ENCODE results near the gene C22orf15. TPM values are rescaled to one million over a fixed set of nuclear protein-coding genes. Genes with fewer than 3 reads are reported as not detected.
A peak's percentile ranks its signal among the peaks of the same experiment; 100 is the strongest.

Gene C22orf15
- total RNA-seq, 2 experiments from 2014 or later = 0.77 to 2.8 TPM

- ATAC-seq (peak; percentile 71), DNase-seq (peak; percentile 85)
- H3K4me1 Mint-ChIP-seq = peaks cover 53% of the 10 kb centered on the region
- H3K4me3 Mint-ChIP-seq = peak within 1 kb of the TSS; percentile 75
- CTCF ChIA-PET = interaction anchor here (0.5 to 8.8 kb wide), 16 partner anchors 10 to 273 kb away, joined by 3 to 95 read pairs (median 4); partner anchors contain the start of genes SLC2A11 and ZNF70
- H3K9me3 Mint-ChIP-seq (ENCODE audit: low read depth) = no peaks in the 10 kb centered on the region
- H3K27me3 Mint-ChIP-seq = no peaks in the 10 kb centered on the region
- peaks cover 3% of the 10 kb centered on the region for H3K36me3 Mint-ChIP-seq
- peak within 1 kb of the TSS; percentile 75 for H3K27ac Mint-ChIP-seq
These were observed 5.1 kb downstream of the C22orf15 start, which contains the start of gene CHCHD10 for GRCh38 chr22:23767673-23768548. CHCHD10 (minus strand) TSS chr22:23767972; CDS start chr22:23767874, 98 bp downstream.

GRCh38 chr22:23769321-23769965, 6.7 kb downstream of the C22orf15 start:
- Mint-ChIP-seq H3K27me3 (peaks cover 7% of the 10 kb centered on the region), H3K4me3 (peak overlapping the region; percentile 20), H3K36me3 (peaks cover 3% of the 10 kb centered on the region), H3K9me3 (ENCODE audit: low read depth) (no peaks in the 10 kb centered on the region), H3K4me1 (peaks cover 43% of the 10 kb centered on the region), H3K27ac (no peak overlapping the region)
- ATAC-seq = no peak
- no peak for DNase-seq
- CTCF ChIA-PET = interaction anchor here (0.9 to 8.8 kb wide), 6 partner anchors 51 to 93 kb away, joined by 3 to 95 read pairs (median 6); partner anchors contain the start of gene SLC2A11

DNA sequence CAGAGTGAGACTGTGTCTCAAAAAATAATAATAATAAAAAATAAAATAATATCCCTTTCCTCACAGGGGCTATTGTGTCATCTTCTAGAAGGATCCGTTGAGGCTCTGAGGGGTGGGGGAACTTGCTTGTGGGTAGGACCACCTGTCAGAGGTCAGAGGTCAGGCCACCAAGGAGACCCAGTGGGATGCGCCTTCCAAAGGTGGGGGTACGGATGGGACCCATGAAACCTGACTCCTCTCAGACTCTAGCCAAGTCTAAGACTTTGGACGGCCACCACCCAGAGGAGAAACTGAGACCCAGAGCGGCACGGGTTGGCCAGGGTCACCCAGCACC, 9.5 kb downstream of the C22orf15 start:
- H3K27me3 Mint-ChIP-seq = peaks cover 7% of the 10 kb centered on the region
- H3K9me3 Mint-ChIP-seq (ENCODE audit: low read depth) = no peaks in the 10 kb centered on the region
- CTCF ChIA-PET = interaction anchor here (1.1 to 8.8 kb wide), 2 partner anchors 78 to 145 kb away, joined by 3 to 95 read pairs; no protein-coding TSS in a partner anchor
- DNase-seq (no peak), ATAC-seq (no peak)
- H3K4me3 Mint-ChIP-seq = peak overlapping the region; percentile 57
- peaks cover 21% of the 10 kb centered on the region for H3K4me1 Mint-ChIP-seq
- H3K27ac Mint-ChIP-seq = no peak overlapping the region
- H3K36me3 Mint-ChIP-seq = no peaks in the 10 kb centered on the region

- no peak within 1 kb of the TSS for H3K27ac Mint-ChIP-seq
- CTCF ChIA-PET = interaction anchor here (1.1 to 8.8 kb wide), 2 partner anchors 77 to 146 kb away, joined by 3 to 95 read pairs; no protein-coding TSS in a partner anchor
- peak; percentile 65 for DNase-seq
These were observed 10.1 kb downstream of the C22orf15 start, which contains the start of gene MMP11 for GRCh38 chr22:23772649-23773473. MMP11 (plus strand) TSS chr22:23772849; CDS start chr22:23772871, 22 bp downstream.

DNA sequence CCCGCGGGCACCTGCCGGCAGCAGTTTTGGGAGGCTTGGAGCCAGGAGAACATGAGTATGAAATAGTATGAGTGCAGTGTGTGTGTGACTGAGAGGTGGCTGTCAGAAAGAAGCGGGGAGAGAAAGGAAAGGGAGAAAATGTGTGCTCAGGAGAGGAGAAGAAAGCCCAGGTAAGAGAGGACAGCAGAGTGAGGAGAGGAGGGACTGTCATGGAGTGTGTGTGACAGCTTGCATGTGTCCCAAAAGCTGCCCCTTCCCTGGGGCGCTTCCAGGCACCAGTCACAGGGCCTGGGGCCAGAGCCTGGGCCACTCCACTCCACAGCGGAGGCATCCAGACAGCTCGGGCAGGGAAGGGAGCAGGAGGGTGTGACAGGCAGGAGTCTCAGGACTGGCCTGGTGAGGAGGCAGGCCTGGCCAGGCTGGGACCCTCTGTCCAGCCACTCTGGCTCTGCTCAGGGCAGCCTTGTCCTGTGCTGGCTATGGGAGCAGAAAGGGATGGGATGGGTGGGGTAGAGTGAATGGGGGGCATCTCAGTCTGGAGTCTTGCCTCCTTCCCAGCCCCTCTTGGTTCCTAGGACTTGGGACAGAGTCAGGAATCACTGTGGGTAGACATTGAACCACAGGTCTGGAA, 10.8 kb downstream of the C22orf15 start:
- peak overlapping the region; percentile 1 for H3K4me3 Mint-ChIP-seq
- DNase-seq = no peak
- H3K9me3 Mint-ChIP-seq (ENCODE audit: low read depth) = no peaks in the 10 kb centered on the region
- H3K27me3 Mint-ChIP-seq = peaks cover 7% of the 10 kb centered on the region
- H3K4me1 Mint-ChIP-seq = peaks cover 21% of the 10 kb centered on the region
- no peak overlapping the region for H3K27ac Mint-ChIP-seq
- ATAC-seq = no peak
- H3K36me3 Mint-ChIP-seq = no peaks in the 10 kb centered on the region
- CTCF ChIA-PET = interaction anchor here (1.0 to 8.8 kb wide), 2 partner anchors 14 to 76 kb away, joined by 3 to 95 read pairs; no protein-coding TSS in a partner anchor

More at GRCh38 chr22:23772649-23773473, 10.1 kb downstream of the C22orf15 start, which contains the start of gene MMP11:
- Mint-ChIP-seq H3K4me1 (peaks cover 21% of the 10 kb centered on the region), H3K9me3 (ENCODE audit: low read depth) (no peaks in the 10 kb centered on the region), H3K27me3 (peaks cover 7% of the 10 kb centered on the region), H3K36me3 (no peaks in the 10 kb centered on the region), H3K4me3 (peak within 1 kb of the TSS; percentile 57)
- peak; percentile 59 for ATAC-seq

DNA sequence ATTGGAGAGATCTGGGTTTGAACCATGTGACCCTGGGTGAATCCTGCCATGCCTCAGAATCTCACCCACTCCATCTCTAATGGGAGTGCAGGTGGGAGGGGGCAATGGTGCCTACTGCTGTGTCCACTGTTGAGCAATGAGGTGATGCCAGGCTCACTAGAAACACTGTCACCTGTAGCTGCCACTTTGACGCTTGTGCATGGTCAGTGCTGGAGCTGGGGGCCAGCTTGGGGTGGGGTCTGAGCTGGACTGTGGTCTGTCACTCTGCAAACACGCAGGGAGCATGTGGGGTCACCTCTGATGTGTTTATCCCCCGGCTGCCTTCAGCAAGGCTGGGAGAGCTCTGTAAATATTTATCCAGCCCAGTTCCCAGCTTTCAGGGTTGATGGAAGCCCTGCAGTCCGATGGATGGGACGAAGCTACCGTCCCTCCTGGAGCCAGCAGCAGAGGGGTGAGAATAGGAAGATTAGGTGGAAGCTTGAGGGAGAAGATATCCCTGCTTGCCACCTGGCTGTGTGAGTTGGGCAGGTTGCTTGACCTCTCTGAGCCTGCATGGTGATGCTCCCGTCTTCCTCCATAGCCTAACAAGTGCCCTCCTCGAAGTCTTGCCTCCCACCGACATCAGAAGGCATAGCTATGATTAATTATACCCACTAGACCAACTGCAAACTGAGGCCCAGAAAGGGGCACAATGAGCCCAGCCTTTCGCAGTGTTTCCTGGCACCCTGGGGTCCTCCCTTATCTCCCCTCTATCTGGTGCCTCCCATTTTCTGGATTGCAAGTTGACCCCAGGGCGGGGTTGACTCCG, 11.5 kb downstream of the C22orf15 start:
- Mint-ChIP-seq H3K36me3 (no peaks in the 10 kb centered on the region), H3K4me1 (peaks cover 21% of the 10 kb centered on the region), H3K27me3 (peaks cover 7% of the 10 kb centered on the region), H3K9me3 (ENCODE audit: low read depth) (no peaks in the 10 kb centered on the region), H3K27ac (no peak overlapping the region), H3K4me3 (no peak overlapping the region)
- DNase-seq (no peak), ATAC-seq (no peak)
- CTCF ChIA-PET = interaction anchor here (1.0 to 8.8 kb wide), 7 partner anchors 10 to 83 kb away, joined by 3 to 95 read pairs (median 5); partner anchors contain the start of gene SLC2A11

DNA sequence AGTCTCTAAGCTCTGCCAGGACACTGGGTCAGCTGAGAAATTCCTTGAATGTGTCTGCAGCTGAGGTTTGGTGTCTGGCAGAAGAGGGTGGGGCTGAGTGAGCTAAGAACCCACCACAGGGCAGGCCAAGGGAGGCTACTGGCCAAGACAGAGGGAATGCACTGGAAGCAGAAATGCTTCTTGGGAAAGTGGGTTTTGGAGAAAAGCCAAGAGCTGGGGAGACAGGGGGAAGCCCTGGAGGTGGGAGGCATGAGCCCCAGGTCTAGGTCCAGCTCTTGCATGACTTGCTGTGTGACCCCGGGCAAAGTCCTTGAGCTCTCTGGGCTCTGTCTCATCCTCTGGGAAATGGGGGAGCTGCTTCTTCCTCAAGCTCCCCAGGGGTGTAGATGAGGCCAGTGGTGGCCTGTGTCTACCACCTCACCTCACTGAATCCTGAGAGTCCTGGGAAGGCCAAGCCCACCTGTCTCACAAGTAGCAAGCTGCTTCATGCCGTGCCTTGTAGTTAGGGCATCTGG, 12.2 kb downstream of the C22orf15 start:
- DNase-seq (no peak), ATAC-seq (no peak)
- no peak overlapping the region for H3K27ac Mint-ChIP-seq
- H3K36me3 Mint-ChIP-seq = no peaks in the 10 kb centered on the region
- no peak overlapping the region for H3K4me3 Mint-ChIP-seq
- H3K9me3 Mint-ChIP-seq (ENCODE audit: low read depth) = no peaks in the 10 kb centered on the region
- CTCF ChIA-PET = interaction anchor here (0.9 to 2.0 kb wide), 8 partner anchors 11 to 83 kb away, joined by 3 to 13 read pairs (median 4); partner anchors contain the start of gene SLC2A11
- H3K27me3 Mint-ChIP-seq = peaks cover 7% of the 10 kb centered on the region
- peaks cover 18% of the 10 kb centered on the region for H3K4me1 Mint-ChIP-seq

DNA sequence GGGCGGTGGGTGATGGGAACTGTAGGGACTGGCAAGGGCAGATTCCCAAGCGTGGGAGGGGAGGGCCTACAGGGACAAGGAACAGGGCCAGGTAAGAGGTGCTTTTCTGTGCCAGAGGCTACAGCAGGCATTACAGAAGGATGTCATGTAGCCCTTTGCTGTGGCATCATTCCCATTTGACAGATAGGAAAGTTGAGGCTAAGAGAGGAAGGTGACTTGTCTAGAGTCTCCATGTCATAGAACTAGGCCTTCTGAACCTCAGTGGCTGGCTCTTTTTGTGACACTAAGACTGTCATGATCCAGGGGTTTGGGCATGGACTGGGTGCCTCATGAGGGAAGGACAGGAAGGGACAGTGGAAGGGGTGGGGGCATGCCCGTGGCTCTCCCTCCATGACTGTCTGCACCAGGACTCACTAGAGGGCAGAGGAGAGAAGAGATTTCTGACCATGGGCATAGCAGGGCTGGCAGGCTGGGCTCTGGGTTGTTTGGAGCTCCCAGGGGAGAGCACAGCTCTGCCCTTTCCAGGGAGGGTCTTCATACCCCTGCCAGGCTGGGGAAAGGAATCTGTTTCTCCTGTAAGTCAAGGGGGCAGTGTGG, 13.1 kb downstream of the C22orf15 start:
- H3K27me3 Mint-ChIP-seq = peaks cover 7% of the 10 kb centered on the region
- no peaks in the 10 kb centered on the region for H3K9me3 Mint-ChIP-seq (ENCODE audit: low read depth)
- no peaks in the 10 kb centered on the region for H3K36me3 Mint-ChIP-seq
- H3K4me3 Mint-ChIP-seq = no peak overlapping the region
- CTCF ChIA-PET = interaction anchor here (0.9 to 2.0 kb wide), 9 partner anchors 12 to 82 kb away, joined by 3 to 13 read pairs (median 4); partner anchors contain the start of gene SLC2A11
- DNase-seq = no peak
- H3K27ac Mint-ChIP-seq = no peak overlapping the region
- no peak for ATAC-seq
- peaks cover 16% of the 10 kb centered on the region for H3K4me1 Mint-ChIP-seq

GRCh38 chr22:23777776-23778576, 15.2 kb downstream of the C22orf15 start:
- Mint-ChIP-seq H3K27ac (no peak overlapping the region), H3K27me3 (peaks cover 7% of the 10 kb centered on the region), H3K9me3 (ENCODE audit: low read depth) (no peaks in the 10 kb centered on the region), H3K4me1 (peaks cover 5% of the 10 kb centered on the region), H3K36me3 (no peaks in the 10 kb centered on the region), H3K4me3 (no peak overlapping the region)
- CTCF ChIA-PET = interaction anchor here (0.6 to 1.6 kb wide), 3 partner anchors 10 to 43 kb away, joined by 3 to 4 read pairs (median 4); partner anchors contain the start of gene CHCHD10
- no peak for DNase-seq
- ATAC-seq = no peak

GRCh38 chr22:23778577-23778900, 15.7 kb downstream of the C22orf15 start:
- CTCF ChIA-PET = interaction anchor here (1.1 to 1.6 kb wide), 2 partner anchors 10 to 42 kb away, joined by 3 to 4 read pairs; partner anchors contain the start of gene CHCHD10
- Mint-ChIP-seq H3K4me1 (peaks cover 2% of the 10 kb centered on the region), H3K27ac (no peak overlapping the region), H3K4me3 (no peak overlapping the region), H3K27me3 (peaks cover under 1% of the 10 kb centered on the region), H3K9me3 (ENCODE audit: low read depth) (no peaks in the 10 kb centered on the region), H3K36me3 (no peaks in the 10 kb centered on the region)
- DNase-seq (no peak), ATAC-seq (no peak)

All from activated CD8-positive, alpha-beta memory T cell treated with anti-CD3 and anti-CD28 coated beads, Interleukin-2, amount 10 ng/mL, durations not matched to agents 7 days and 5 days (primary cell).